ENCODE measurements around the gene CMTM6.
"Not testable (repeated sequence)": the region's sequence is repeated elsewhere in the genome, so short reads cannot be mapped to it uniquely, and the experiment has no call there.

CMTM6 gene

GRCh38 chr3:32450992-32451659, 51.5 kb downstream of the CMTM6 start:
- ATAC-seq (no peak), DNase-seq (no peak)
- Mint-ChIP-seq H3K4me1 (peaks cover 49% of the 10 kb centered on the region), H3K27me3 (no peaks in the 10 kb centered on the region), H3K9me3 (peaks cover 9% of the 10 kb centered on the region), H3K4me3 (no peak overlapping the region), H3K27ac (no peak overlapping the region), H3K36me3 (ENCODE audit: low read depth) (peaks cover 30% of the 10 kb centered on the region)

DNA sequence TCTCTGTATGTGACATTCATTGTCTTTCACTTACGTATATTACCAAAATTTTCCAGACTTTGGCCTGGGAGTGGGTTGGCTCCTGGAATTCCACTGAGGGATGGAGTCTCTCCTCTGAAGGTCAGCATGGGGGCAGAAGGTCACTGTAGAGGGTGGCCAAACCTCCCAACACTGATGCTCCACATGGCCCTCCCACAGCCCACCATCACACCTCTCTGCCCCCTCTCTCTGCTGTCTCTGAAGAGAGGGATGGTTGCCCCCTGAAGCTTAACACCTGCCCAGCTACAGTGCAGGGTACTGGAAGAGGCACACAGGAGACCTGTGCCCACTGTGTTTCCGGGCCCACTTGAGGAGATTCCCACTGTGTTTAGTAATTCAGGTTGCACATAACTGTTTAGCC, 52.2 kb downstream of the CMTM6 start:
- peaks cover 45% of the 10 kb centered on the region for H3K4me1 Mint-ChIP-seq
- H3K27me3 Mint-ChIP-seq, result no peaks in the 10 kb centered on the region
- H3K36me3 Mint-ChIP-seq (ENCODE audit: low read depth), result peaks cover 35% of the 10 kb centered on the region
- ATAC-seq (no peak), DNase-seq (no peak)
- H3K9me3 Mint-ChIP-seq, result peaks cover 12% of the 10 kb centered on the region
- no peak overlapping the region for H3K4me3 Mint-ChIP-seq
- no peak overlapping the region for H3K27ac Mint-ChIP-seq

DNA sequence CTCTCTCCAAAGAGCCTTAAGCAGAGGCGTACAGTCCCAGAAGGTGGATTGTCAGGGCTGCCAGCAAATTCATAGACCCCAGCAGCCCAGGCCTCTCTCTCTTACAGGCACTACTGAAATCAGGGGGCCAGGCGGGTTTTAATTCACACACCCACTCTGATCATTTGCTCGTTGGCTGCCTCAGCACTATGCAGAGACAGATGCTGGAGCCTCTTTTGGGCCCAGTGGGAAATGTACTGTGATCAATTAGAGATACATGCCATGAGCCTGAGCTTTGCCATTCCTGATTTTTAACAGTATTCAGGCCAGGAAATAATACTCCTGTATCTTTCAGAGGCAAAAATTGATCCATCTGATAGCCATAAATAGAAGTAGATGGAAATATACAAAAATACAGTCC, 53.0 kb downstream of the CMTM6 start:
- Mint-ChIP-seq H3K9me3 (peaks cover 12% of the 10 kb centered on the region), H3K36me3 (ENCODE audit: low read depth) (peaks cover 39% of the 10 kb centered on the region), H3K4me3 (no peak overlapping the region), H3K27me3 (no peaks in the 10 kb centered on the region), H3K4me1 (peaks cover 43% of the 10 kb centered on the region), H3K27ac (no peak overlapping the region)
- no peak for ATAC-seq
- DNase-seq, result no peak

DNA sequence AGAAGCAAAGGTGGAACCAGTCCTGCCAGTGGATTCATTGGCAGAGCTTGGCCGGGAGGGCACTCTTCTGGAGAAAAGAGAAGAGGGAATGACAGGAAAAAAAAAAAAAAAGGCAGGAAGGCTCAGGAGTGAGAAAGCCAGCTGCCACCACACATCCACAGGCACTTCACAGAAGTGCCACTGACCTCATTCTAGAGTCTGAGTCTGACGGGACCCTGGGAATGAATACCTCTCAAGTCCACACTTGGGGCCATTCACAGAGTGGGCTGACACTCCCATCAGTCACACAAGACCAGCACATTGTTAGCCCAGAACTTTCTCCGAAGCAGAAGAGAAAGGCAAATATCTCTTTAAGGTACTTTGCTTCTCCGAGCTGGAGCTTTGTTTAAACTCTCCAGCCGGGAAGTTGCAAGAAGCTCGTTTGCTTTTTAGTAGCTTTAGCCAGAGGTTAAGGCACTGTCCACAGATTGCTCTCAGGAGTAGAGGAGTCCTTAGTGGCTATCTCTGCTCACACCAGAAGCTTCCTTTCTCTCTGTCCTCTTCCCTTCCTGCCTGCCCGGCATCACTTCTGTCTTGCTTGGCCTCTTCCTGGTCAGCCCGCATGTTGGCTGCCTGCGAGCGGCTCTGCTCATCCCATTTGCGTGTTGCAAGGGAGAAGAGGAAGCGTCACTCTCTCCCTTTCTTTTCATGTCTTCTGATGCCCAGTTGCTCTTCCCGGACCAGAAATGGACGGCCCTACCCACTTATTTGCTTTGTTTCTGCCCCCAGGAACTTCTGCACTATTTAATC, 53.8 kb downstream of the CMTM6 start:
- H3K4me1 Mint-ChIP-seq, result peaks cover 49% of the 10 kb centered on the region
- ATAC-seq (no peak), DNase-seq (no peak)
- peaks cover 12% of the 10 kb centered on the region for H3K9me3 Mint-ChIP-seq
- H3K27ac Mint-ChIP-seq, result no peak overlapping the region
- H3K4me3 Mint-ChIP-seq, result no peak overlapping the region
- H3K36me3 Mint-ChIP-seq (ENCODE audit: low read depth), result peaks cover 44% of the 10 kb centered on the region
- no peaks in the 10 kb centered on the region for H3K27me3 Mint-ChIP-seq

DNA sequence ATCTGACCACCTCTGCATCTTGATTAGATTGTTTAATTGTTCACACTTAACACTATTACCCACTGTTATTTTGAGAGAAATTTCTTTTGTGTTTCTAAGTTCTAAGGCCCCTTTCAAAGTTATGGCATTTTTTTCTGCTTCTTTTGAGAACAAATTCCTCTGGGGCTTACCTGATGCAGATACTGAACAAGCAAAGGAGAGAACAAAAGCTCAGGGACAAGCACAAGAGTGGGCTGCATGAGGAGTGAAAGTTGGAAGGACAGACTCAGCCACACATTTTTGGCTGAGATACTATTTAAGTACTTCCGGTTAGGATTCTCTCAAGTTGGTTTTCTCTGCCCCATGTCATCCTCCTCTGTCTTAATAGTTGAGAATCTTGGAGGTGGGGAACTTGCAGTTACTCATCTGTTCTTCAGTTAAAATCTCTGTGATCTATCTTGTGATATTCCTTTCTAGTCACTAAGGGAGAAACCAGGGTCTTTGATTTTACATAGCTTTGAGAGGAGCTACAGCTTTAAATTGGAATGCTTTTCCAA, 54.7 kb downstream of the CMTM6 start:
- no peak for ATAC-seq
- H3K9me3 Mint-ChIP-seq, result peaks cover 12% of the 10 kb centered on the region
- no peak overlapping the region for H3K27ac Mint-ChIP-seq
- peaks cover 59% of the 10 kb centered on the region for H3K4me1 Mint-ChIP-seq
- no peak overlapping the region for H3K4me3 Mint-ChIP-seq
- no peak for DNase-seq
- no peaks in the 10 kb centered on the region for H3K27me3 Mint-ChIP-seq
- peaks cover 47% of the 10 kb centered on the region for H3K36me3 Mint-ChIP-seq (ENCODE audit: low read depth)

- Mint-ChIP-seq H3K36me3 (ENCODE audit: low read depth) (peaks cover 50% of the 10 kb centered on the region), H3K27me3 (no peaks in the 10 kb centered on the region), H3K4me1 (peaks cover 89% of the 10 kb centered on the region), H3K4me3 (peak overlapping the region; percentile 27), H3K9me3 (peaks cover 12% of the 10 kb centered on the region), H3K27ac (peak overlapping the region; percentile 90)
- ATAC-seq (peak; percentile 59), DNase-seq (no peak)
These were observed 59.2 kb downstream of the CMTM6 start for GRCh38 chr3:32443478-32443877.

DNA sequence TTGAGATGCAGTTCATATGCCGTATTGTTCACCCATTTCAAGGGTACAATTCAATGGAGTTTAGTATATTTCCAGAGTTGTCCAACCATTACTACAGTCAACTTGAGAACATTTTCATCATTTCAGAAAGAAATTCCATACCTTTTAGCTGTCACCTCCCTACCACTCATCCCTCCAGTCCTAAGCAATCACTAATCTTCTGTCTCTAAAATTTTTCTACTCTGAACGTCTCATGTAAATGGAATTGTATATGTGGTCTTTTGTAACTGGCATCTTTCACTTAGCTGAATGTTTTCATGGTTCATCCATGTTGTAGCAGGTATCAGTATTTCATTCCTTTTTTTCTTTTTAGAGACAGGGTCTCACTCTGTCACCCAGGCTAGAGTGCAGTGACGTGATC, 59.9 kb downstream of the CMTM6 start:
- Mint-ChIP-seq H3K36me3 (ENCODE audit: low read depth) (peaks cover 45% of the 10 kb centered on the region), H3K27ac (no peak overlapping the region), H3K4me3 (no peak overlapping the region), H3K27me3 (no peaks in the 10 kb centered on the region), H3K4me1 (peaks cover 89% of the 10 kb centered on the region), H3K9me3 (peaks cover 12% of the 10 kb centered on the region)
- DNase-seq (no peak), ATAC-seq (no peak)

DNA sequence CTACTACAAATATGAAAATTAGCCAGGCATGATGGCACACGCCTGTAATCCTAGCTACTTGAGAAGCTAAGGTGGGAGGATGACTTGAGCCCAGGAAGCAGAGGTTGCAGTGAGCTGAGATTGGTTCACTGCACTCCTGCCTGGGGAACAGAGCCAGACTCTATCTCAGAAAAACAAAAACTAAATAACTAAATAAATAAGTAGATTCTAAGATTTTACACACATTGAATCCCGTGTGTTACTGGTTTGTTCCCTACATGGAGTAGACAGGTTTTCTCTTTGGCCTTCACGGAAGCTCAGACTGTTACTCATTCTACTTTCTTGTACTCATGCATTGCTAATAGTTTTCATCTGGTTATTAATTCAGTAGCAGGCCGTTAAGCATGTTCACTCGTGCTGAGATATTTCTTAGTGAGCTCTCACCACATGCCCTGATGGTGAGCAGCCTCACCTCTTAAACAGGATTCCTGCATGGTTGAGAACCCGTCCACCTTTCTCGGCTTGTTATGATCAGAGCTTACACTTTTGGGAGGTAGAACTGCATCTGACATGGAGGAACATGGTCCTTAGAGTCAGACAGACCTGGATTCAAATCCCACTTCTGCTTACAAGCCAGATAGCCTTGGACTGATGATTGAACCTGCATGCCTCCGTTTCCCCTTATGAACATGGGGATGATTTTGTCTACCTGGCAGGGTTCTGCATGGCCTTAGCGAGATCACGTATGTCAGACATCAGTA, 61.9 kb downstream of the CMTM6 start:
- Mint-ChIP-seq H3K27me3 (no peaks in the 10 kb centered on the region), H3K36me3 (ENCODE audit: low read depth) (peaks cover 27% of the 10 kb centered on the region), H3K27ac (peak overlapping the region; percentile 19), H3K4me1 (peaks cover 87% of the 10 kb centered on the region), H3K4me3 (no peak overlapping the region), H3K9me3 (no peaks in the 10 kb centered on the region)
- DNase-seq (no peak), ATAC-seq (no peak)

DNA sequence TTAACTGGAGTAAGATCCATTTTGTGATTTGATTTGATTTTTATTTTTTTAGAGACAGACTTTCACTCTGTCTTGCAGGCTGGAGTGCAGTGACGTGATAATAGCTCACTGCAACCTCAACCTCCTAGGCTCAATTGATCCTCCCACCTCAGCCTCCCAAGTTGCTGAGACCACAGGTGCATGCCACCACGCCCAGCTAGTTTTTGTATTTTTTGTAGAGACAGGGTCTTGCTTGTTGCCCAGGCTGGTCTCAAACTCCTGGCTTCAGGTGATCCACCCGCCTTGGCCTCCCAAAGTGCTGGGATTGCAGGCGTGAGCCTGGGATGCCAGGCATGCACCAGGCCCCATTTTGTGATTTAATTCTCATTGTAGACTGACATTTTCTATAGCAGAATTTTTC, 63.2 kb downstream of the CMTM6 start:
- H3K4me1 Mint-ChIP-seq, result peaks cover 92% of the 10 kb centered on the region
- not testable (repeated sequence) for ATAC-seq
- H3K27ac Mint-ChIP-seq, result peak overlapping the region; percentile 78

DNA sequence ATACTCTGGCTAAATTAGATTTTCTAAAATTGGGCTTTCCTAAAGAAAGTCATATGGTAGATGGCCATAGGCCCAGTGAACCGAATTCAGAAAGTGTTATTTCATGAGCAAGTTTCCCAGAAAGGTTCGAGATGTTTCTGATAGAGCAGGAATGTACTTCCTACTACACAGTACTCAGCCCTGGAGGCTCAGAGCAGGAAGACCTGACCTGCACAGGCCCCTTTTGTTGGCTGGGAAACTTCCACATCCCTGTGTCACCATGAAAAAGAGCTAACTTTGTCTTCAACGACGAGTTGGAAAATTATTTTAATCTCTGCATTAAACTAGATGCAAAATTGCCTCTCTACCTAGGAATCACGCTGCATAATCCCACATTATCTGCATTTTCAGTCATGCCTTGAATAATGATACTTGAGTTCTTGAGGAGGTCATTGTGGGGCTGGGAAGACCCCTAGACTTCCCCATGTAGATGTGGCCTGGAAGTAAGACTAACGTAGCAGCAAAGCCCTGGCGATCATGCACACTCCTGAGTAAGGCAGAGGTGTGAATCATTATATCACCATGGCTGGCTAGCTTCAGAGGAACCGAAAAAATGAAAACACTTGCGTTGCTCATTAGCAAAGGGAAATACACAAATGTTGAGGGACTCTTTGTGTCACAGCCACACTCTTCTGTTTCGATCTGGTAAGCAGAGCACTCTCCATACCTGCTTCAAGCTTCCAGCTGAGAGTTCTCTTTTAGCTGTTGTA, 63.9 kb downstream of the CMTM6 start:
- Mint-ChIP-seq H3K36me3 (ENCODE audit: low read depth) (peaks cover 17% of the 10 kb centered on the region), H3K9me3 (no peaks in the 10 kb centered on the region), H3K4me1 (peaks cover 87% of the 10 kb centered on the region), H3K27me3 (no peaks in the 10 kb centered on the region), H3K27ac (peak overlapping the region; percentile 78), H3K4me3 (peak overlapping the region; percentile 39)
- ATAC-seq (peak; percentile 93), DNase-seq (no peak)

More for the DNA sequence above, 63.2 kb downstream of the CMTM6 start:
- H3K36me3 Mint-ChIP-seq (ENCODE audit: low read depth), result peaks cover 21% of the 10 kb centered on the region
- DNase-seq, H3K9me3 Mint-ChIP-seq, H3K27me3 Mint-ChIP-seq: not testable (repeated sequence)
- H3K4me3 Mint-ChIP-seq, result peak overlapping the region; percentile 21

DNA sequence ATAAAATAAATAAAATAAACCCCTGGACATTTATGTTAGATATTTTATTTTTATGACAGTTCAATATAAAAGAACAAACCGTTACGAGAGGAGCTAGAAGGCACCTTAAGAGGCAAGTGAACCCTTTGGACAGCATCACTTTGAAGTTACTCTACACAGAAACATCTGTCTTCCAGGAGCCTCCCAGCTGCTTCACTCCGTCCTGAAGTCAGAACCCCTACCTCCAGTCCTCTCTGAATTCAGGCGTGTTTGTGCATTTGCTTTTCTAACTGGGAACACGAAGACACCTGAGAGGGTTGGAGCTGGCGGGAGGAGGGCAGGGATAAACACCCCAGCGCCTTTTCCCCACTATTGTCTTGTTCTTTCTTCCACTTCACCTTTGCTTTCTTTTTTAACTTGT, 64.8 kb downstream of the CMTM6 start:
- Mint-ChIP-seq H3K4me3 (no peak overlapping the region), H3K9me3 (no peaks in the 10 kb centered on the region), H3K27ac (peak overlapping the region; percentile 78)

DNA sequence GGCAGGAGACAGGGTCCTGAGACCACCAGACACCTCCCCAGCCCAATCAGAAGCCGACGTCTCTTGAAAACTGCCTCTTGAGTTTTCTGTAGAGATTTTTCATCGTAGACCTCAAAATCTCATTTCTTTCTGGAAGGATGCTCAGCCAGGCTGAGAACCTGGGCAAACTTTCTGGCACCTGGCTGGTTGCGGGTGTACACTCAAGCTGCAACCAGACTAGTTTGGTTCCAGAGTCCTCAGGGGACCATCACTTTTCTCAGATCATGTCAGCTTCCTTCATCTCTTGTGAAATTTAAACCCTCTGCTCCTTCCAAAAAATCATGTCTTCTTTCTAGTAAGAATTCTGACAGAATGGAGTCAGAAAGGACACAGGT, 65.8 kb downstream of the CMTM6 start:
- ATAC-seq, result no peak
- H3K4me3 Mint-ChIP-seq, result no peak overlapping the region

More for the DNA sequence above, 64.8 kb downstream of the CMTM6 start:
- peaks cover 11% of the 10 kb centered on the region for H3K36me3 Mint-ChIP-seq (ENCODE audit: low read depth)
- peaks cover 87% of the 10 kb centered on the region for H3K4me1 Mint-ChIP-seq
- ATAC-seq (no peak), DNase-seq (no peak)
- no peaks in the 10 kb centered on the region for H3K27me3 Mint-ChIP-seq

GRCh38 chr3:32435911-32436815, 66.5 kb downstream of the CMTM6 start:
- H3K9me3 Mint-ChIP-seq, result no peaks in the 10 kb centered on the region
- DNase-seq, result no peak
- H3K4me3 Mint-ChIP-seq, result peak overlapping the region; percentile 13
- H3K4me1 Mint-ChIP-seq, result peaks cover 90% of the 10 kb centered on the region
- H3K27me3 Mint-ChIP-seq, result no peaks in the 10 kb centered on the region
- ATAC-seq, result no peak
- H3K27ac Mint-ChIP-seq, result peak overlapping the region; percentile 80
- peaks cover 5% of the 10 kb centered on the region for H3K36me3 Mint-ChIP-seq (ENCODE audit: low read depth)

More for the DNA sequence above, 65.8 kb downstream of the CMTM6 start:
- peaks cover 7% of the 10 kb centered on the region for H3K36me3 Mint-ChIP-seq (ENCODE audit: low read depth)
- no peaks in the 10 kb centered on the region for H3K9me3 Mint-ChIP-seq
- H3K27ac Mint-ChIP-seq, result peak overlapping the region; percentile 80
- peaks cover 90% of the 10 kb centered on the region for H3K4me1 Mint-ChIP-seq
- no peak for DNase-seq
- no peaks in the 10 kb centered on the region for H3K27me3 Mint-ChIP-seq
